ENCODE measurements around the gene OR51B4. TPM values are rescaled to one million over a fixed set of nuclear protein-coding genes. Genes with fewer than 3 reads are reported as not detected.

The OR51B4 gene
- total and polyA plus RNA-seq, 9 of the 15 experiments (the other 6 are each of a cell fraction or from before 2014, with no cell fraction given): 17.1 to 64.6 (median 39.9) TPM

GRCh38 chr11:5280582-5281102 lies 21.1 kb downstream of the OR51B4 start (continued):
- TF ChIP-seq ZNF23 (CRISPR knock-in tag; IDR thresholded peaks at IDR 0.05) (peak; percentile 80), HMBOX1 (IDR thresholded peaks at IDR 0.05) (peak; percentile 70), ZNF398 (CRISPR knock-in tag; IDR thresholded peaks at IDR 0.05) (no peak), HCFC1 (IDR thresholded peaks at IDR 0.05; ENCODE audit: low read depth, low read length) (no peak), ZBTB12 (CRISPR knock-in tag; IDR thresholded peaks at IDR 0.05) (peak; percentile 60; the same call in 1 of the 2 replicates), DDX20 (tag; IDR thresholded peaks at IDR 0.05; ENCODE audit: low read depth) (no peak), AFF4 (CRISPR knock-in tag; IDR thresholded peaks at IDR 0.05) (peak; percentile 32; the same call in 1 of the 2 replicates), MAX (CRISPR knock-in tag; IDR thresholded peaks at IDR 0.05) (peak; percentile 70), HSF4 (CRISPR knock-in tag; IDR thresholded peaks at IDR 0.05; ENCODE audit: borderline replicate concordance) (peak; percentile 90; the same call in 1 of the 2 replicates), TCF15 (CRISPR knock-in tag; IDR thresholded peaks at IDR 0.05) (peak; percentile 89), FOXK2 (conservative IDR thresholded peaks at IDR 0.05 in 1 of 2, IDR thresholded peaks at IDR 0.05 in 1 of 2; ENCODE audit: low read depth in 2 of 2) (peak; percentile 52 to 63; a peak in 3 of 4 replicates), NR0B1 (IDR thresholded peaks at IDR 0.05; ENCODE audit: partially characterized antibody) (no peak), ERF (CRISPR knock-in tag; IDR thresholded peaks at IDR 0.05) (0 out of 2 replicates have a peak, but pooled peaks have one; percentile 52), ZBED1 (IDR thresholded peaks at IDR 0.05) (peak; percentile 93), OTX1 (CRISPR knock-in tag; IDR thresholded peaks at IDR 0.05) (peak; percentile 73; the same call in 1 of the 2 replicates), SMAD3 (CRISPR knock-in tag; conservative IDR thresholded peaks at IDR 0.05) (peak; percentile 92)
